Skeletal muscle satellite cell (primary cell): ENCODE measurements around the gene METAP2.

Experiments
- H3K27me3 ChIP-seq: 2 replicates; pipeline ENCODE4 v1.7.0; 2013; ENCODE audit warnings: low read length; ENCODE audit not compliant: control insufficient read depth, insufficient read depth
- H3K36me3 ChIP-seq: 2 replicates; pipeline ENCODE4 v1.7.0; 2013; ENCODE audit warnings: mild to moderate bottlenecking, control low read depth, low read length; ENCODE audit not compliant: insufficient read depth
- H3K4me1 ChIP-seq: 2 replicates; pipeline ENCODE4 v1.7.0; 2013; ENCODE audit warnings: low read length; ENCODE audit not compliant: control insufficient read depth, insufficient read depth
- H3K4me2 ChIP-seq: 2 replicates; pipeline ENCODE4 v1.7.0; 2013; ENCODE audit warnings: mild to moderate bottlenecking, low read length
- H3K4me3 ChIP-seq: 2 replicates; pipeline ENCODE4 v1.7.0; 2013; ENCODE audit warnings: low read length
- H3K9ac ChIP-seq: 2 replicates; pipeline ENCODE4 v1.7.0; 2013; ENCODE audit warnings: mild to moderate bottlenecking, low read depth, low read length, moderate library complexity
- H3K9me3 ChIP-seq: replicated peaks from 2 replicates; pipeline ENCODE4 v1.7.0; 2013; ENCODE audit warnings: mild to moderate bottlenecking, control low read depth, low read length
- small RNA-seq: library from RNA; depleted of rRNA; stranded (forward); fragments of <200 nt; gene quantifications from one replicate; pipeline ENCODE3, GENCODE V24; 2012

METAP2 gene

DNA sequence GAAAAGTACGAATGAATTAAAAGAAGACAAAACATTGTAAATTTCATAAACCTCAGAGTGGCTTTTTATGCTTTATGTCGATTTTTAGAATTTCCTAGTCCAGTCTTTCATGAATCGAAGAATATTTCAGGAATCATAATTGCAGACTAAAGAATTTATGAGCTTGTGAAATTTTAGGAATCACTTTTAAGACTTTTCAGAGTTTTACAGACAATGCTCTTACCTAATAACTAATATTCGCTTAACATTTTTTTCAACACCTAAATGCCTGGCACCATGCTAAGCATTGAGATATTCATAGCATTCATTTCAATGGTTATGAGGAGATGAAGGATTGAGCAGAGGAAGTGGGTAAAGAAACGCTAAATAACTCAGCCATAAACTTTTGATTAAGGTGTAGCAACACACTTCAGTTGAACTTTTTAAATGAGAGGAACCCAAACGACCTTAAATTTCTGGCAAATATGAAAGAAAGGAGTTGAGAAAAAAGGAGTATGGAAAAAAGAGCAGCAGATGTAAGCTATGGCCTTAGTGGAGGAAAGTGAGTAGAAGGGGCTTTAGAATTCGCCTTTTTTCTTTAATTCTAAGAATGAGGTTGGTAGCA is 78.1 kb downstream of the METAP2 start:
- Histone ChIP-seq H3K4me3 (no peak overlapping the region), H3K4me2 (no peak overlapping the region), H3K9me3 (peaks cover 9% of the 10 kb centered on the region), H3K36me3 (no peaks in the 10 kb centered on the region), H3K9ac (no peak overlapping the region), H3K4me1 (peaks cover 10% of the 10 kb centered on the region), H3K27me3 (peaks cover 61% of the 10 kb centered on the region)

DNA sequence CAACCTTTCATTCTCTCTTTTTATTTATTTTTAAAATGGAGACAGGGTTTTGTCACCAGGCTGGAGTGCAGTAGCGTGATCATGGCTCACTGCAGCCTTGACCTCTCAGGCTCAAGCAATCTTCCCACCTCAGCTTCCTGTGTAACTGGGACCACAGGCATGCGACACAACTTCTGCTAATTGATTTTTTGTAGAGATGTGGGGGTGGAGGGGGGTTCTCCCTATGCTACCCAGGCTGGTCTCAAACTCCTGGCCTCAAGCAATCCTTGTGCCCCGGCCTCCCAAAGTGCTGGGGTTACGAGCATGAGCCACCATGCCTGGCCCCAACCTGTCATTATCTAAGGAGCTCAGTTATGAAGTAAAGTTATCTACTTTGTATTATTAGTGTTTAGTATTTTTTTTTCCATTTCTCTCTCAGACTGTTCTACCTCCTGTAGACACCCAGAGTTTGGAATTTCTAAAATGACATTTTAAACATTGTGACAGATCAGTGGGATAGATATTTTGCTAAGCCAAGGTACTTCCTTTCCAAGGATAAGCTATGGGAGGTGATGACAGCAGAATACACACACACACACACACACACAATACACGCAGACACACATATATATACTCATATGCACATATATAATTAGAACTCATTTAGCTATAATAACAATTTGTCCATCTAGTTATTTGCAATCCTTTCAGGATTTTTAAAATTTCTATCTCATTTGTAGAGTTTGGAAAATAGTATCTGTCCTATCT is 79.4 kb downstream of the METAP2 start:
- no peak overlapping the region for H3K4me3 ChIP-seq
- H3K9me3 ChIP-seq: peaks cover 9% of the 10 kb centered on the region
- H3K36me3 ChIP-seq: no peaks in the 10 kb centered on the region
- H3K4me1 ChIP-seq: peaks cover 2% of the 10 kb centered on the region
- no peak overlapping the region for H3K4me2 ChIP-seq
- H3K27me3 ChIP-seq: peaks cover 55% of the 10 kb centered on the region
- no peak overlapping the region for H3K9ac ChIP-seq

DNA sequence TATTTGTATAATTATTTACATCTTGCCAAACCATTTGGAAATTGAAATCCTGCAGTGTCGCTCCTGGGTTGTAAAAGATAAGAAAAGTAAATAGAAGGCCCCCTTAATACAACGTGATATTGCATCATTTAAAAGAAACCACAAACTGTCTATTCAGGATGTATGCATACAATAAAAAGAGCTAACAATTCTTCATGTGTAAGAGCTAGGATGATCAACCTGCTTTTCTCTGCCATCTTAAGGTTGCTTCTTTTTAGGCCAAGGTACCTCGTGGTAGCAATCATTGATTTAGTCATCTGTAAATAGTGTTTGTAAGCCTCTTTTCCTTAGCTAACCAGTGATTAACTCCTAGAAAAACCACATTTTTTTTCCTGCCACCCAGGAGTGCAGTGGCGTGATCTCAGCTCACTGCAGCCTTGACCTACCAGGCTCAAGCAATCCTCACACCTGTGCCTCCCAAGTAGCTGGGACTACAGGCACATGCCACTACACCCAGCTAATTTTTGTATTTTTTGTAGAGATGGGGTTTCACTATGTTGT is 80.7 kb downstream of the METAP2 start:
- Histone ChIP-seq H3K36me3 (no peaks in the 10 kb centered on the region), H3K4me1 (no peaks in the 10 kb centered on the region), H3K9ac (no peak overlapping the region), H3K9me3 (peaks cover under 1% of the 10 kb centered on the region), H3K4me2 (no peak overlapping the region), H3K27me3 (peaks cover 46% of the 10 kb centered on the region), H3K4me3 (no peak overlapping the region)

DNA sequence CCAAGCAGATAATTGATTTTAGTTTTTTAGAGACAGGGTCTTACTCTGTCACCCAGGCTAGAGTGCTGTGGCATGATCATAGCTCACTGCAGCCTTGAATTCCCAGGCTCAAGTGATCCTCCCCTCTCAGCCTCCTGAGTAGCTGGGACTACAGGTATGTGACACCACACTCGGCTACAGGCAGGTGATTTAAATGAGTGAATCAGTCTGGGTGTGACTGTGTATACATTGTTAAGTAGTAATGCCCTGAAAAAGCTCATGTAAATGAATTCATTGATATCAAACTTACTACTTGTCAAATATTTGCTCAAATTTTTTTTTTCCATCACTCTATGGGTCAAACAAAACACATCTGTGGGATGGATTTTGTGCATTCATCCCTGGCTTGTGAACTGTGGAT is 83.7 kb downstream of the METAP2 start:
- H3K4me1 ChIP-seq: no peaks in the 10 kb centered on the region
- H3K9ac ChIP-seq: no peak overlapping the region
- H3K36me3 ChIP-seq: no peaks in the 10 kb centered on the region
- H3K4me2 ChIP-seq: no peak overlapping the region
- no peaks in the 10 kb centered on the region for H3K9me3 ChIP-seq
- no peak overlapping the region for H3K4me3 ChIP-seq
- peaks cover 26% of the 10 kb centered on the region for H3K27me3 ChIP-seq

Small RNAs within 50 kb of the gene (small RNA-seq; reads per million reads assigned to genes)
- gene RNU6-735P: 0.21 reads per million
